PC-3 (cell line): ENCODE data around the gene PSG7.
"Not testable (repeated sequence)": the region's sequence is repeated elsewhere in the genome, so short reads cannot be mapped to it uniquely, and the experiment has no call there.

ENCODE experiments used
- EZH2 ChIP-seq: fragments of 300-600 bp; sonication (generic); IDR thresholded peaks from one replicate; pipeline ENCODE4 v1.6.1; 2017; ENCODE audit warnings: antibody characterized with exemption, mild to moderate bottlenecking, low read length; ENCODE audit not compliant: unreplicated experiment
- TF ChIP-seq, protein P1 (sequence below): fragments of 300-600 bp; sonication (generic); conservative IDR thresholded peaks from 2 replicates; pipeline ENCODE4 v1.5.1; 2017; ENCODE audit warnings: antibody characterized with exemption, low read depth, mild to moderate bottlenecking, low read length

DNA sequence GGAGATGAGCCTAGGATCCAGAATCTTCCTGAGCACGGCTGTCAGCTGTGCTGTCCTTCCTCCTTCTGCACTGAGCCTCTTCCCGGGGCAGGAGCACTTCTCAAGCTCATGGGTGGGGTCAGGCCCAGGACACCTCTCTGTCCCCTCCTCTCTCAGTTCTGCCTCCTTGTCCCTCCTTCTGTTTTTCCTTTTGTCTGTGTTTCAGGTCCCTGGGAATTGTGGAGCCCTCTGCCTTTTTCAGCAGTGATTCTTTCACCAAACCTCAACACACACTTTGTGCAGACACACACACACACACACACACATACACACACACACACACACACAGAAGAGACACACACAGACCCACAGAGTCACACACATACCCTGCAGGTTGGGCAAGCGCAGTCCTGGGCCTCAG, at the start of gene PSG7:
- TF ChIP-seq, protein P1, sequence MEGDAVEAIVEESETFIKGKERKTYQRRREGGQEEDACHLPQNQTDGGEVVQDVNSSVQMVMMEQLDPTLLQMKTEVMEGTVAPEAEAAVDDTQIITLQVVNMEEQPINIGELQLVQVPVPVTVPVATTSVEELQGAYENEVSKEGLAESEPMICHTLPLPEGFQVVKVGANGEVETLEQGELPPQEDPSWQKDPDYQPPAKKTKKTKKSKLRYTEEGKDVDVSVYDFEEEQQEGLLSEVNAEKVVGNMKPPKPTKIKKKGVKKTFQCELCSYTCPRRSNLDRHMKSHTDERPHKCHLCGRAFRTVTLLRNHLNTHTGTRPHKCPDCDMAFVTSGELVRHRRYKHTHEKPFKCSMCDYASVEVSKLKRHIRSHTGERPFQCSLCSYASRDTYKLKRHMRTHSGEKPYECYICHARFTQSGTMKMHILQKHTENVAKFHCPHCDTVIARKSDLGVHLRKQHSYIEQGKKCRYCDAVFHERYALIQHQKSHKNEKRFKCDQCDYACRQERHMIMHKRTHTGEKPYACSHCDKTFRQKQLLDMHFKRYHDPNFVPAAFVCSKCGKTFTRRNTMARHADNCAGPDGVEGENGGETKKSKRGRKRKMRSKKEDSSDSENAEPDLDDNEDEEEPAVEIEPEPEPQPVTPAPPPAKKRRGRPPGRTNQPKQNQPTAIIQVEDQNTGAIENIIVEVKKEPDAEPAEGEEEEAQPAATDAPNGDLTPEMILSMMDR = not testable (repeated sequence)
- TF ChIP-seq EZH2 = not testable (repeated sequence)
